SK-N-SH (cell line): Measurements from ENCODE around the gene SORBS2. TPM values are rescaled to one million over a fixed set of nuclear protein-coding genes. Genes with fewer than 3 reads are reported as not detected.

Experiments
- CTCF ChIA-PET: fragments of 300-600, 350-600 bp; formaldehyde crosslinking; extraction: SDS; loops from one replicate; lab custom pipeline; 2021; lab: Yijun Ruan, JAX
- POLR2A ChIA-PET: fragments of 350-600 bp; sonication (Branson Sonifier 250); formaldehyde crosslinking; extraction: SDS; loops from one replicate; lab custom pipeline; 2020; ENCODE audit warnings: antibody characterized with exemption, inconsistent platforms; lab: Yijun Ruan, JAX
- DNase-seq: peaks from one replicate; pipeline ENCODE4 v3.0.0; 2012
- H2AFZ ChIP-seq: fragments of 200-600 bp; sonication (generic); 2 replicates; pipeline ENCODE4 v1.8.1; 2016; ENCODE audit warnings: antibody characterized with exemption, mild to moderate bottlenecking, low read depth
- H3F3A ChIP-seq: fragments of 200-600 bp; sonication (generic); replicated peaks from 2 replicates; pipeline ENCODE3; 2016; ENCODE audit warnings: antibody characterized with exemption, mild to moderate bottlenecking; ENCODE audit not compliant: insufficient read depth
- H3K27ac ChIP-seq, 2 experiments: fragments of 200-500 bp in 1 of 2; fragments of 200-600 bp in 1 of 2; sonication (Bioruptor generic) in 1 of 2; sonication (generic), shearing (Covaris generic) in 1 of 2; 2 replicates each; pipeline versions ENCODE4 v1.5.1 to v1.6.1; 2014 to 2016; ENCODE audit warnings: low read depth in 2 of 2, inconsistent platforms in 1 of 2, low read length in 1 of 2, mild to moderate bottlenecking in 1 of 2, mixed read lengths in 1 of 2
- H3K27me3 ChIP-seq: fragments of 200-600 bp; sonication (generic), shearing (Covaris generic); 2 replicates; pipeline ENCODE4 v1.6.1; 2016; ENCODE audit warnings: mixed run types; ENCODE audit not compliant: insufficient read depth
- H3K36me3 ChIP-seq, 2 experiments: fragments of 200-500 bp in 1 of 2; fragments of 200-600 bp in 1 of 2; sonication (Bioruptor generic) in 1 of 2; sonication (generic) in 1 of 2; replicated peaks in 1 of 2; 2 replicates each; pipeline versions ENCODE3 to v1.5.1; 2014 to 2016; ENCODE audit warnings: low read length in 1 of 2, mild to moderate bottlenecking in 1 of 2; ENCODE audit not compliant: insufficient read depth in 2 of 2, control insufficient read depth in 1 of 2
- H3K4me1 ChIP-seq, 2 experiments: fragments of 200-500 bp in 1 of 2; fragments of 200-600 bp in 1 of 2; sonication (Bioruptor generic) in 1 of 2; sonication (generic), shearing (Covaris generic) in 1 of 2; 2 replicates each; pipeline versions ENCODE4 v1.5.1 to v1.6.1; 2014 to 2016; ENCODE audit warnings: low read depth in 1 of 2, low read length in 1 of 2, mixed run types in 1 of 2; ENCODE audit not compliant: insufficient read depth in 2 of 2, control insufficient read depth in 1 of 2
- H3K4me2 ChIP-seq: fragments of 200-600 bp; sonication (generic), shearing (Covaris generic); 2 replicates; pipeline ENCODE4 v1.6.1; 2017; ENCODE audit warnings: mixed run types
- H3K4me3 ChIP-seq, 2 experiments: fragments of 200-500 bp in 1 of 2; fragments of 200-600 bp in 1 of 2; sonication (Bioruptor generic) in 1 of 2; sonication (generic), shearing (Covaris generic) in 1 of 2; 2 replicates each; pipeline versions ENCODE4 v1.5.1 to v1.8.1; 2014 to 2016; ENCODE audit warnings: low read depth in 2 of 2, inconsistent platforms in 1 of 2, low read length in 1 of 2, mild to moderate bottlenecking in 1 of 2, mixed read lengths in 1 of 2, moderate library complexity in 1 of 2
- H3K79me2 ChIP-seq: fragments of 200-600 bp; sonication (generic); 2 replicates; pipeline ENCODE4 v1.8.1; 2017; ENCODE audit warnings: mild to moderate bottlenecking; ENCODE audit not compliant: insufficient read depth
- H3K9ac ChIP-seq: fragments of 200-600 bp; sonication (generic); 2 replicates; pipeline ENCODE4 v1.6.1; 2017; ENCODE audit warnings: mixed run types
- H3K9me2 ChIP-seq: fragments of 200-600 bp; sonication (generic); 2 replicates; pipeline ENCODE4 v1.6.1; 2017; ENCODE audit warnings: mixed run types
- H3K9me3 ChIP-seq: fragments of 200-600 bp; sonication (generic); 2 replicates; pipeline ENCODE4 v1.6.1; 2017; ENCODE audit warnings: mixed run types, mild to moderate bottlenecking, moderate library complexity
- H4K20me1 ChIP-seq: fragments of 200-600 bp; sonication (generic); 2 replicates; pipeline ENCODE4 v1.6.1; 2017; ENCODE audit warnings: mild to moderate bottlenecking, mixed run types; ENCODE audit not compliant: insufficient read depth
- ELF1 ChIP-seq: IDR thresholded peaks from 2 replicates; pipeline ENCODE4 v1.4.0; 2012
- EP300 ChIP-seq, 2 experiments: IDR thresholded peaks; 2 replicates each; pipeline versions ENCODE4 v1.4.0 to v1.6.1; 2012; ENCODE audit warnings: borderline replicate concordance in 1 of 2, low read depth in 1 of 2, low read length in 1 of 2
- FOSL2 ChIP-seq: IDR thresholded peaks from 2 replicates; pipeline ENCODE4 v1.4.0; 2012; ENCODE audit warnings: low read depth, mild to moderate bottlenecking, moderate library complexity, borderline replicate concordance
- GABPA ChIP-seq: IDR thresholded peaks from 2 replicates; pipeline ENCODE4 v1.4.0; 2012; ENCODE audit warnings: low read depth, mild to moderate bottlenecking
- NFIC ChIP-seq: IDR thresholded peaks from 2 replicates; pipeline ENCODE4 v1.4.0; 2012; ENCODE audit warnings: borderline replicate concordance
- RAD21 ChIP-seq: IDR thresholded peaks from 2 replicates; pipeline ENCODE4 v1.6.1; 2012; ENCODE audit warnings: mild to moderate bottlenecking, low read length
- RFX5 ChIP-seq: IDR thresholded peaks from 2 replicates; pipeline ENCODE4 v1.6.1; 2012; ENCODE audit warnings: mild to moderate bottlenecking, improper control_type of control experiment, low read length
- SIN3A ChIP-seq: IDR thresholded peaks from 2 replicates; pipeline ENCODE4 v1.6.1; 2012; ENCODE audit warnings: low read depth, mild to moderate bottlenecking, low read length, moderate library complexity, borderline replicate concordance
- SMC3 ChIP-seq: IDR thresholded peaks from 2 replicates; pipeline ENCODE4 v1.6.1; 2012; ENCODE audit warnings: low read depth, low read length, improper control_type of control experiment
- TCF12 ChIP-seq: IDR thresholded peaks from 2 replicates; pipeline ENCODE4 v1.4.0; 2012
- TEAD4 ChIP-seq: IDR thresholded peaks from 2 replicates; pipeline ENCODE4 v1.4.0; 2012; ENCODE audit warnings: mild to moderate bottlenecking, borderline replicate concordance; ENCODE audit not compliant: insufficient read depth
- WGBS: methylation state at CpG from one replicate; pipeline ENCODE4 v1.1.6; 2017; ENCODE audit warnings: low lambda C conversion rate; 5-methylcytosine and 5-hydroxymethylcytosine counted together
- polyA plus RNA-seq, 3 experiments: library from polyadenylated mRNA; depleted of rRNA; stranded (reverse); fragments of >200 nt; gene quantifications; 2 replicates each; pipeline ENCODE4 v1.2.3, GENCODE V29; 2012
- TF ChIP-seq, protein P1 (sequence below): fragments of 150-350 bp; IDR thresholded peaks from 2 replicates; pipeline ENCODE4 v1.6.1; 2017; ENCODE audit warnings: antibody characterized with exemption, low read length, low read depth, borderline replicate concordance
- TF ChIP-seq, protein P2 (sequence below): fragments of 200-600 bp; sonication (generic); IDR thresholded peaks from 2 replicates; pipeline ENCODE4 v1.6.1; 2017; ENCODE audit warnings: antibody characterized with exemption, mild to moderate bottlenecking, moderate library complexity
- TF ChIP-seq, protein P3 (sequence below): IDR thresholded peaks from 2 replicates; pipeline ENCODE4 v1.4.0; 2012; ENCODE audit warnings: low read depth, borderline replicate concordance

SORBS2 gene
- polyA plus RNA-seq, 1 of the 3 experiments (the other 2 are of a cell fraction) = 2.5 TPM

GRCh38 chr4:185796176-185796575 lies 15.8 kb downstream of the SORBS2 start:
- CTCF ChIA-PET = no interaction called here
- peaks cover 10 to 17% of the 10 kb centered on the region in 2 experiments; a peak in 2 of 4 replicates for H3K4me1 ChIP-seq

DNA sequence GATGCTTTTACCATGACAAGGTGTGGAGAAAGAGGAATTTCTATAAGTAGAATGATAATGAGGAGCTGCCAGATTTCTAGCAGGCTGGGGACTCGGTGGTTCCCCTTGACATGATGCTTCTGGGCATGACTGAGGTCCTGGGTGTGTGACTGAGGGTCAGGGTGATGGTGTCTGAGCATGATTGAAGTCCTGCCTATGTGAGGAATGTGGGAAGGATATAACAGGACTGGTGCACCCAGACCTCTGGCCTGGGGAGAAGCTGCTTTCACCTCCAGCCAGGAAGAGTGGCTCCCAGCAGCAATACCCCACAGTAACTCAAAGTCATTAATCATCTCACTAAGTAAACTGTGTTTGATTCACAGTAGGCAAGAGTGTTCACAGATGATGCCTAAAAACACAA lies 17.4 kb downstream of the SORBS2 start:
- Histone ChIP-seq H3K27me3 (no peaks in the 10 kb centered on the region), H3K79me2 (no peaks in the 10 kb centered on the region), H3K4me3 (no peak overlapping the region), H3K9me2 (no peaks in the 10 kb centered on the region), H3K27ac (no peak overlapping the region), H3K9me3 (no peaks in the 10 kb centered on the region), H4K20me1 (no peaks in the 10 kb centered on the region), H3K4me2 (no peak overlapping the region), H3K4me1 (peaks cover 10 to 17% of the 10 kb centered on the region in 2 experiments; a peak in 2 of 4 replicates), H2AFZ (no peak overlapping the region), H3F3A (no peaks in the 10 kb centered on the region), H3K9ac (no peak overlapping the region), H3K36me3 (no peaks in the 10 kb centered on the region)
- ChIA-PET POLR2A (no interaction called here), CTCF (no interaction called here)
- DNase-seq = no peak
- TF ChIP-seq SIN3A = no peak
- WGBS = 30% methylated on average over 1 of the region's 1 CpG

More at GRCh38 chr4:185796176-185796575, 15.8 kb downstream of the SORBS2 start:
- Histone ChIP-seq H3K9ac (no peak overlapping the region), H3K4me3 (no peak overlapping the region), H3F3A (no peaks in the 10 kb centered on the region), H4K20me1 (no peaks in the 10 kb centered on the region), H2AFZ (peak overlapping the region; percentile 55; the same call in 1 of the 2 replicates), H3K4me2 (no peak overlapping the region), H3K27me3 (no peaks in the 10 kb centered on the region), H3K27ac (no peak overlapping the region; a peak in 1 of 4 replicates), H3K9me2 (no peaks in the 10 kb centered on the region), H3K9me3 (no peaks in the 10 kb centered on the region), H3K79me2 (no peaks in the 10 kb centered on the region), H3K36me3 (no peaks in the 10 kb centered on the region)
- no peak for DNase-seq
- POLR2A ChIA-PET = no interaction called here
- no peak for TF ChIP-seq FOSL2
- TF ChIP-seq RFX5 = no peak
- peak; percentile 65 for TF ChIP-seq TCF12
- 71% methylated on average over 9 of the region's 11 CpGs for WGBS

DNA sequence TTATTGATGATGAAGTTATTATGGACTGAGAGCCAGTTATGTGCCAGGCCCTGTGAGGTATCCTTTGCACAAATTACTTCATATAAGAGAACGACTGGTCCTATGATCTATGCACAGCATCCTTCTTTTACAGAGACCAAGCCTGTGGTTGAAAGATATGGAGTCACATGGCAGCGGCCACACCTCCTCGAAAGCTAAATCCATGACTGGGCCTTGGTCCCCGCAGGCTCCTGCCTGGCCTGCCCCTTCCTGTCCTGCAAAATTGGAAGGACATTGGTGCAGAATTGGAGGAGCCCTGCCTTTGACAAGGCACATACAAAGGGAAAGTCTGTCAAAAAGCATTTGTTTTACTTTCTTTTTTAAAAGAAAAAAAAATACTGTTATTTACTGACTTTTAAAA lies 18.3 kb downstream of the SORBS2 start:
- peaks cover 10 to 17% of the 10 kb centered on the region in 2 experiments; a peak in 2 of 4 replicates for H3K4me1 ChIP-seq
- H3K4me3 ChIP-seq = no peak overlapping the region
- H3K9me2 ChIP-seq = no peaks in the 10 kb centered on the region
- no peaks in the 10 kb centered on the region for H4K20me1 ChIP-seq
- 93% methylated on average over 4 of the region's 4 CpGs for WGBS
- H3K27ac ChIP-seq = no peak overlapping the region
- TF ChIP-seq SMC3 (no peak), GABPA (no peak), EP300 (IDR thresholded peaks at IDR 0.05; ENCODE audit: borderline replicate concordance in 1 of 2, low read depth in 1 of 2, low read length in 1 of 2) (no peak), TEAD4 (no peak), RAD21 (no peak), TCF12 (no peak), RFX5 (no peak), NFIC (no peak), ELF1 (no peak), SIN3A (no peak), FOSL2 (no peak)
- TF ChIP-seq, protein P1, sequence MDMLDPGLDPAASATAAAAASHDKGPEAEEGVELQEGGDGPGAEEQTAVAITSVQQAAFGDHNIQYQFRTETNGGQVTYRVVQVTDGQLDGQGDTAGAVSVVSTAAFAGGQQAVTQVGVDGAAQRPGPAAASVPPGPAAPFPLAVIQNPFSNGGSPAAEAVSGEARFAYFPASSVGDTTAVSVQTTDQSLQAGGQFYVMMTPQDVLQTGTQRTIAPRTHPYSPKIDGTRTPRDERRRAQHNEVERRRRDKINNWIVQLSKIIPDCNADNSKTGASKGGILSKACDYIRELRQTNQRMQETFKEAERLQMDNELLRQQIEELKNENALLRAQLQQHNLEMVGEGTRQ = no peak
- TF ChIP-seq, protein P2, sequence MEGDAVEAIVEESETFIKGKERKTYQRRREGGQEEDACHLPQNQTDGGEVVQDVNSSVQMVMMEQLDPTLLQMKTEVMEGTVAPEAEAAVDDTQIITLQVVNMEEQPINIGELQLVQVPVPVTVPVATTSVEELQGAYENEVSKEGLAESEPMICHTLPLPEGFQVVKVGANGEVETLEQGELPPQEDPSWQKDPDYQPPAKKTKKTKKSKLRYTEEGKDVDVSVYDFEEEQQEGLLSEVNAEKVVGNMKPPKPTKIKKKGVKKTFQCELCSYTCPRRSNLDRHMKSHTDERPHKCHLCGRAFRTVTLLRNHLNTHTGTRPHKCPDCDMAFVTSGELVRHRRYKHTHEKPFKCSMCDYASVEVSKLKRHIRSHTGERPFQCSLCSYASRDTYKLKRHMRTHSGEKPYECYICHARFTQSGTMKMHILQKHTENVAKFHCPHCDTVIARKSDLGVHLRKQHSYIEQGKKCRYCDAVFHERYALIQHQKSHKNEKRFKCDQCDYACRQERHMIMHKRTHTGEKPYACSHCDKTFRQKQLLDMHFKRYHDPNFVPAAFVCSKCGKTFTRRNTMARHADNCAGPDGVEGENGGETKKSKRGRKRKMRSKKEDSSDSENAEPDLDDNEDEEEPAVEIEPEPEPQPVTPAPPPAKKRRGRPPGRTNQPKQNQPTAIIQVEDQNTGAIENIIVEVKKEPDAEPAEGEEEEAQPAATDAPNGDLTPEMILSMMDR = no peak
- TF ChIP-seq, protein P3, sequence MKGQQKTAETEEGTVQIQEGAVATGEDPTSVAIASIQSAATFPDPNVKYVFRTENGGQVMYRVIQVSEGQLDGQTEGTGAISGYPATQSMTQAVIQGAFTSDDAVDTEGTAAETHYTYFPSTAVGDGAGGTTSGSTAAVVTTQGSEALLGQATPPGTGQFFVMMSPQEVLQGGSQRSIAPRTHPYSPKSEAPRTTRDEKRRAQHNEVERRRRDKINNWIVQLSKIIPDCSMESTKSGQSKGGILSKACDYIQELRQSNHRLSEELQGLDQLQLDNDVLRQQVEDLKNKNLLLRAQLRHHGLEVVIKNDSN = no peak
- 0 out of 2 replicates have a peak overlapping the region, but pooled peaks have one; percentile 21 for H2AFZ ChIP-seq
- DNase-seq = no peak
- no peak overlapping the region for H3K9ac ChIP-seq
- POLR2A ChIA-PET = no interaction called here
- CTCF ChIA-PET = no interaction called here
- H3K79me2 ChIP-seq = no peaks in the 10 kb centered on the region
- no peaks in the 10 kb centered on the region for H3K36me3 ChIP-seq
- H3F3A ChIP-seq = no peaks in the 10 kb centered on the region
- H3K4me2 ChIP-seq = no peak overlapping the region
- H3K27me3 ChIP-seq = no peaks in the 10 kb centered on the region
- H3K9me3 ChIP-seq = no peaks in the 10 kb centered on the region
